GM18907 (cell line): Measurements from ENCODE around the gene C2CD4C.
"Not testable (repeated sequence)": the region's sequence is repeated elsewhere in the genome, so short reads cannot be mapped to it uniquely, and the experiment has no call there.

ENCODE experiments used
- ATAC-seq: cut with Tn5 transposase; IDR thresholded peaks from one replicate; pipeline ENCODE4 v1.9.1; 2021; ENCODE audit warnings: mild to moderate bottlenecking, moderate library complexity; ENCODE audit not compliant: unreplicated experiment

Gene C2CD4C

GRCh38 chr19:408902-409515, at the start of gene C2CD4C:
Gene C2CD4C (minus strand): TSS chr19:409147. CDS start chr19:408361, 786 bp downstream.
- no peak for ATAC-seq

- ATAC-seq = no peak
Observed at GRCh38 chr19:458091-459042, 49.4 kb upstream of the C2CD4C start.

GRCh38 chr19:457636-458035, 48.7 kb upstream of the C2CD4C start:
- ATAC-seq = no peak

- no peak for ATAC-seq
Observed at GRCh38 chr19:456547-457110, 47.7 kb upstream of the C2CD4C start.

DNA sequence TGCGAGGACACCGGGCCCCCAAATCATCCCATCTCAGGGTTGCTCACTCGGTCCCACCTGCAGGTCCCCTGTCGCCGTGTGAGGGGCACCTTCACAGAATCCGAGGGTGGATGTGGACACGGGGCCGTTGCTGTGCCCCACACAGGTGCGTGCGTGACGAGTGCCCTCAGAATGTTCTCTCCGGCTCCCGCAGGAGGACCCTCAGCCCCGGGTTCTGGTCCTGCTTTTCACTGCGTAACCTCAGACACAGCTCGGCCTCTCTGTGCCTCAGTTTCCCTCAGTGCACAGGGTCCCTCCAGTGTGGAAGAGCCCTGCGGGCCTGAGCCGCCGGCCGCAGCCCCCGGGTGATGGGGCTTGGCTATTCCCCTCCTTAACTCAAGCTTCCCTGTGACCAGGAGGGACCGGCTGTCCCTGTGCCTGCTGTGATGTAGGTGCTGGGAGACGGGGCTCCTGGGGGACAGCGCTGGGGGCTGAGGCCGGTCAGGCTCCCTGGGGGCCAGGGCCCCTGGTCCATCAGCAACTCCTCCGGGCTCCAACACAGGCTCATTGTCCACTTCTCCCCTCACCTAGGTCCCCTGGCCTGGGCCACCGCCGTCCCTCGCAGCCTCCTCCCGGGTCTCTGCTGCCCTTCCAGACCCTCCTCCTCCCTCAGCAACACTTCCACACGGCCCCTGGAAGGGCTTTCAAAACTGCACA, 47.1 kb upstream of the C2CD4C start:
- ATAC-seq = no peak

GRCh38 chr19:455031-455705, 46.2 kb upstream of the C2CD4C start:
- ATAC-seq = no peak

DNA sequence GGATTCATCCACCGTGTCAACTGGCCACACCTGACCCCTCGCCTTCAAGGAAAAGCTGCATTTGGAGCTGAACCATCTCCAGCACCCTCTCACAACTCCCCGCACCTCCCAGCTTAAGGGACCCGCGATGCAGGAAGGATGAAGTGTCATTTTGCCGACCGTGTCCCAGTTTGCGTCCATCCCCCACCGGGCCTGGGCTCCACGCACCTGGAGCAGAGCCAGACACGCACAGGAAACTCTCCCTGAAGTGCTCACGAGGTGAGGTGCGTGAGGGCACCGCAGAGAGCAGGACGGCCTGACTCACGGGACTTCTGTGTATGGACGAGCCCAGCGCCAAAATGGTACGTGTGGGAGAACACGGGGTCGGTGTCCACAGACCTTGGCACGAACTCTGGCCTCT, 44.7 kb upstream of the C2CD4C start:
- no peak for ATAC-seq

DNA sequence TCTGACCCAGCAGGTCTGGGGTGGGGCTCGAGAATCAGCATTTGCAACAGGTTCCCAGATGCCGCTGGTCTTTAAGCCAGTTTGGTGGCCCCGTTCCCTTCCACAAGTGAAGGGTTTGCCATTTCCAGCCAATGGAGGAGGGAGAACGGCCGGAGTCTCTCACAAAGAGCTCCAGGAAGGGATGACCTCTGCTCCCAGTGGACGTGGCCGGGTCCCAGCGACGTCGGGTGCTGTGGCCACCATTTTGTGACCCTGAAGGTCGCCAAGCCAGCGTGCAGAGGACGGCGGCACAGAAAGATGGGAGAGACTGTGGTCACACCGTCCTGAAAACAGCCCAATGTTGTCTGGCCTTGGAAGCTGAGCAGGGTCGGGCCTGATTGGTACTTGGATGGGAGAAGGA, 43.9 kb upstream of the C2CD4C start:
- ATAC-seq = no peak

- not testable (repeated sequence) for ATAC-seq
Observed at GRCh38 chr19:450912-451481, 42.0 kb upstream of the C2CD4C start.

DNA sequence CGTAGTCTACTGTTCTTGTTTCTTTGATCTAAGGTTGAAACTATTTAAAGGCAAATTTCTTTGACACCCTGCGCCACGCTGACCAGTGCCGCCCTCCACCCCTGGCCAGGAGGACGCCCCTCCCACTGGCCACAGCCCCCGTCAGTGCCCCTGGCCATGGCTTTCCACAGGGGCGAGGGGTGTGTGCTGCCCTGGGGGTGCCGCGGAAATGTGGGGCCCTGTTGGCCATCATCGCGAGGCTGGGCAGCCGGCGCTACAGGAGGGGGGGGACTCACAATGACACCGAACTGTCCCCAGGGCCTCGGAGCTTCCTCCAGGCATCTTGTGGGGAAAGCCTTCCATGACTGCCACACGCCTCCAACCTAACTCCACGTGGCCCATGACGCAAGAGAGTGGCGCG, 41.0 kb upstream of the C2CD4C start:
- no peak for ATAC-seq

DNA sequence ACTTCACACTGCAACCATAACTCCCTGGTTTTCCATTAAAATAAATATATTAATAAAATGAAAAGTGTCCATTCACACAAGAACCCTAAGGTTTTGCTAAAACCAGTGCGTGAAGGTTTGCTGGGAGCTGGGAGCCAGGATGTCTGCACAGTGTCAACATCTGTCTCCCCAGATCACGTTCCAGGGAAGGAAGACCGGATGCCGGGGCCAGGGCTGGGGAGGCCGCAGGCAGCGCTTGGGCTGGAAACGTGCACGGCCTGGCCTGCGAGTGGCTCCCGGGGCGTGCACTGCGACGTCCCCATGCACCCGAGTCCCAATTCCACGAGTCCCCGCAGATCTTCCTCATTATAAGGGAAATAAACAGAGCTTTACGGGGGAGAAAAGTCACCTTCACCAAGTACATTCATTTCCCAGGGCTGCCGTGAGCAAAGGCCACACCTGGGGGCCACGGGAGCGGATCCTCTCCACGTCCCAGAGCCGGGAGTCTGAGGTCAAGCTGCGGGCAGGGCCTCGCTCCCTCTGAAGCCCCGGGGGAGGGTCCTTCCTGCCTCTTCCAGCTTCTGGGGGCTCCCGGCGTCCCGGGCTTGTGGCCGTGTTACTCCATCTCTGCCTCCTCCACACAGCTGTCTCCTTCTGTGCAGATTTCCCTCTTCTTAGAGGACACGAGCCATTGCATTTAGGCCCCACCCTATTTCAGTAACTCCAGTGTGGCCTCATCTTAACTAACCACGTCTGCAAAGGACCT, 39.0 kb upstream of the C2CD4C start:
- no peak for ATAC-seq

GRCh38 chr19:447064-447426, 38.1 kb upstream of the C2CD4C start:
- ATAC-seq = no peak

DNA sequence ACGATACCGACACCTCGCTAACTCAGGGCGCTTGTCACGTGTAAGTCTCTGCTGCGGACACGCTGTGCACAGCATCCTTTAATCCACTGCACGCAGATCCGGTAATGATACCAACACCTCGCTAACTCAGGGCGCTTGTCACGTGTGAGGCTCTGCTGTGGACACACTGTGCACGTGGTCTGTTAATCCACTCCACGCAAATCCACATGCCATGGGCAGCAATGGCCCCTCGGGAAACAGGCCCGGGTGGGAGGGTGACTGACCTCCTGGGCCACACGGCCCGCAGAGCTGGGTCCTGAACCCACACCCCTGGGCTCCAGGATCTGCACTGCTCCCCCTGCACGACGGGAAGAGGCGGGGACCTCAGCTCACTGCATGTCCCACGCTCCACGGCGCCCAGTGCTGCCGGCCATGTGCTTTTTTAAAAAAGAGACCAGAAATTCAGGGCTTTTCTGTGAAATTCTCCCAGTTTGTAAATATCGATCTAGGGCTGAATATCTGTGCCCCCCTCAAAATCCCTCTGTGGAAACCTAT, 35.8 kb upstream of the C2CD4C start:
- ATAC-seq = no peak

- no peak for ATAC-seq
Observed at GRCh38 chr19:443005-443404, 34.1 kb upstream of the C2CD4C start.

DNA sequence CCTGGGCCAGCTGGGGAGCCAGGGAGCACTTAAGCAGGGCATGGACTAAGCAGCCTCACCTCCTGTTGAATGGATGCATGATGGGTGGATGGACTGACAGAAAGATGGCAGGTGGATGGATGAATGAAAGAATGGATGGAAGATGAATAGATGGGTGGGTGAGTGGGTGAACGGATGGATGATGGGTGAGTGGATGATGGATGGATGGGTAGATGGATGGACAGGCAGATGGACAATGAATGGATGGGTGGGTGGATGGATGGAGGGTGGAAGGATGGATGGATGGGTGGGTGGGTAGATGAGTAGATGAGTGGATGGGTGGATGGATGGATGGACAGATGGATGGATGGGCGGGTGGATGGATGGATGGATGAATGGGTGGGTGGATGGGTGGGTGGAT, 33.1 kb upstream of the C2CD4C start:
- no peak for ATAC-seq

DNA sequence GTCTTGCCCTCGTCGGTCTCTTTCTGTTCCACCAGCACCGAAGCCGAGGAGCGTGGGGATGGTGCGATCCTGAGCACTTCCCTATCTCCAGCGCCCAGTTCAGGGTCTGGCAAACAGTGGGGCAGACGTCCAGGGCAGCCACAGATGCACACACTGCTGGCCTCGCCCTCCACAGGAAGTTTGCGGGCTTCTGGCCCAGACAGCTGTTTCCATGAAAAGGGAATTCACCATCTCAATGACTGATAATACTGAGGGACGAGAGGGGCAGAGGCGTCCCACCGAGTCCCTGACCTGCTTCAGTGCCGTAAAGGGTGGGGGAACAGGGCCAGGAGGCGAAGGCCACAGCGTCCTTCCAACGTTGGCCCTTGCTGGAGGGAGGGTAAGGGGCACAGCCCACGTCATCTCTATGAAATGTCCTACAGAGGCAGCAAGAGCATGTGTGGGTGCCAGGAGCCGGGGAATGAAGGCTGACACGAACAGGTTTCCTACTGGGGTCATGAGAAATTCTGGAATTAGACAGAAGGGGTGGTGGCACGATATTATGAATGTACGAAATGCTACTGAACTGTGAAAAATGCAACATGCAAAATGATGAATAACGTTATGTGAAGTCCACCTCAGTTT, 32.4 kb upstream of the C2CD4C start:
- ATAC-seq = no peak

- no peak for ATAC-seq
Observed at GRCh38 chr19:440391-441212, 31.7 kb upstream of the C2CD4C start.

GRCh38 chr19:439167-439900, 30.4 kb upstream of the C2CD4C start:
- no peak for ATAC-seq
